Colonic mucosa (tissue), 4 donors: Measurements from ENCODE around the gene MAP3K15. TPM values are rescaled to one million over a fixed set of nuclear protein-coding genes. Genes with fewer than 3 reads are reported as not detected.

Experiments
- DNase-seq: peaks from one replicate; pipeline ENCODE4 v3.0.0-alpha.2; 2020
- H3K27ac ChIP-seq: fragments of 200-600 bp; one replicate; pipeline ENCODE4 v1.8.0; 2021
- H3K27me3 ChIP-seq: fragments of 200-600 bp; one replicate; pipeline ENCODE4 v1.8.0; 2021
- H3K36me3 ChIP-seq: fragments of 200-600 bp; one replicate; pipeline ENCODE4 v1.8.0; 2021
- H3K4me1 ChIP-seq: fragments of 200-600 bp; one replicate; pipeline ENCODE4 v1.8.0; 2021; ENCODE audit warnings: mild to moderate bottlenecking
- H3K4me3 ChIP-seq: fragments of 200-600 bp; one replicate; pipeline ENCODE4 v1.8.0; 2021
- H3K9ac ChIP-seq, 2 donors: one replicate each; pipeline ENCODE4 v1.7.0; 2013; ENCODE audit warnings: control low read depth in 2 of 2, low read depth in 2 of 2, low read length in 2 of 2
- H3K9me3 ChIP-seq: fragments of 200-600 bp; one replicate; pipeline ENCODE4 v1.8.0; 2021
- intact Hi-C: fragments of 100-400 bp; cut with DNase I; formaldehyde crosslinking; loops from one replicate; pipeline ENCODE4 v1.14.1; 2022
- total RNA-seq, 2 donors: library from RNA; stranded (reverse); fragmentation: NEBNext Ultra II Directional in 1 of 2; extraction: Animal tissue kit (Norgen Biotek cat#: 25700) in 1 of 2; gene quantifications; one replicate each; pipeline ENCODE4 v1.2.1, GENCODE V29; 2021
- TF ChIP-seq, protein P1 (sequence below): fragments of 200-600 bp; IDR thresholded peaks from one replicate; pipeline ENCODE4 v1.8.0; 2022; ENCODE audit warnings: antibody characterized with exemption, mild to moderate bottlenecking
- donor health status: healthy.
- donor health status: DM: no; HTN: no; CAD: no.
- donor health status: DM: no; HTN: no; CAD: no.

Gene MAP3K15
- total RNA-seq, 2 donors from 2014 or later, result 0.25 TPM; not detected in 1

GRCh38 chrX:19403696-19404095 lies 111.6 kb downstream of the MAP3K15 start:
- no peak for DNase-seq
- intact Hi-C loops, result no loop called here
- Histone ChIP-seq H3K27ac (no peak overlapping the region), H3K36me3 (no peaks in the 10 kb centered on the region), H3K4me3 (no peak overlapping the region), H3K9me3 (no peaks in the 10 kb centered on the region), H3K9ac (no peak overlapping the region), H3K27me3 (no peaks in the 10 kb centered on the region), H3K4me1 (no peaks in the 10 kb centered on the region)
- TF ChIP-seq, protein P1, sequence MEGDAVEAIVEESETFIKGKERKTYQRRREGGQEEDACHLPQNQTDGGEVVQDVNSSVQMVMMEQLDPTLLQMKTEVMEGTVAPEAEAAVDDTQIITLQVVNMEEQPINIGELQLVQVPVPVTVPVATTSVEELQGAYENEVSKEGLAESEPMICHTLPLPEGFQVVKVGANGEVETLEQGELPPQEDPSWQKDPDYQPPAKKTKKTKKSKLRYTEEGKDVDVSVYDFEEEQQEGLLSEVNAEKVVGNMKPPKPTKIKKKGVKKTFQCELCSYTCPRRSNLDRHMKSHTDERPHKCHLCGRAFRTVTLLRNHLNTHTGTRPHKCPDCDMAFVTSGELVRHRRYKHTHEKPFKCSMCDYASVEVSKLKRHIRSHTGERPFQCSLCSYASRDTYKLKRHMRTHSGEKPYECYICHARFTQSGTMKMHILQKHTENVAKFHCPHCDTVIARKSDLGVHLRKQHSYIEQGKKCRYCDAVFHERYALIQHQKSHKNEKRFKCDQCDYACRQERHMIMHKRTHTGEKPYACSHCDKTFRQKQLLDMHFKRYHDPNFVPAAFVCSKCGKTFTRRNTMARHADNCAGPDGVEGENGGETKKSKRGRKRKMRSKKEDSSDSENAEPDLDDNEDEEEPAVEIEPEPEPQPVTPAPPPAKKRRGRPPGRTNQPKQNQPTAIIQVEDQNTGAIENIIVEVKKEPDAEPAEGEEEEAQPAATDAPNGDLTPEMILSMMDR, result no peak

GRCh38 chrX:19392703-19393102 lies 122.6 kb downstream of the MAP3K15 start:
- intact Hi-C loops, result no loop called here
- TF ChIP-seq, protein P1, result no peak
- Histone ChIP-seq H3K36me3 (no peaks in the 10 kb centered on the region), H3K4me1 (no peaks in the 10 kb centered on the region), H3K9ac (no peak overlapping the region), H3K27me3 (no peaks in the 10 kb centered on the region), H3K9me3 (no peaks in the 10 kb centered on the region), H3K27ac (no peak overlapping the region), H3K4me3 (no peak overlapping the region)
- no peak for DNase-seq

DNA sequence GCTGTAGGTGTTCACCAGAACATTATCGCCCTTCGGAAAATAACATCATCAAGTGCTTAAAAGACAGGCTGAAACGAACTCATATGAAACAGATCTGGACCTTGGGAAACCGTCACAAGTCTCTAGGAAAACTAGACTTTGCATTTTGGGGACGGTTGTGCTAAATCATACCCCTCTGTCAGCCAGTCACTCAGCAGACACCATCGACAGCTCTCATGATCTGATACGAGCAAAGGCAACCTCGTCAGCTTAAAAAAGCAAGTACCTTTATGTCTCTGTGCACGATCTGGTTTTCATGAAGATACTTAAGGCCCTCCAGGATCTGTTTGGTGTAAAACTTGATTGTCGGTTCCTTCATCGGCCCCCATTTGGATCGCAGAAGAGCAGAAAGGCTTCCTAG lies 123.2 kb downstream of the MAP3K15 start:
- no peaks in the 10 kb centered on the region for H3K36me3 ChIP-seq
- intact Hi-C loops, result no loop called here
- H3K9ac ChIP-seq, result no peak overlapping the region
- no peak overlapping the region for H3K27ac ChIP-seq
- TF ChIP-seq, protein P1, result no peak
- no peaks in the 10 kb centered on the region for H3K4me1 ChIP-seq
- H3K27me3 ChIP-seq, result no peaks in the 10 kb centered on the region
- no peak overlapping the region for H3K4me3 ChIP-seq
- no peaks in the 10 kb centered on the region for H3K9me3 ChIP-seq
- DNase-seq, result no peak

DNA sequence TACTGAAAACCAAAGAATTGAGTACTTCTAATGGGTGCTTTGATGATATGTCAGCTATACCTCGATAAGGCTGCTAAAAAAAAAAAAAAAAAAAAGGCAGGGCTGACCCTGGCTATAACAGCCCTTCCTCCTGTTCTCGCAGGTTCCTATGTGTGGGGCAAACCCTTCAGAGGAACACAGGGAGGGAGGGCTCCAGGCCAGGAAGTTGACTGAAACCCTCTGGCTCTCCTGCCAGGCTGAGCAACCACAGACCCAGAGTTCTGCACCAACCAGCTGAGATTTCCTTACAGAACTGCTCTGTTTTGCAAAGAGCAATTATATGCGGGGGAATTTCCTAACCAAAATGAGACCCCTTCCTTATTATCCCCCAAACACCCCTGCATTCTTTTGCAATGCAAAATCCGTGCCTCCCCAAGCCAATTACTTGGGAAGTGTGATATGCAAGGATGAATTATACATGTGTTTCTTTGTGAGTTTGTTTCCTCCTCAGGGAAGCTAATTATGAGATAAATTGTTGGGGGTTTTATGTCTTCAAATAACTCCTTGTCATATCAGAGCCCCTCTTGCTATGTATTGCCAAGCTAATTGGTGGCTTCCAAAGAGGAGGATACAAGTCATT lies 126.0 kb downstream of the MAP3K15 start:
- no peak for DNase-seq
- no peak overlapping the region for H3K4me3 ChIP-seq
- H3K9ac ChIP-seq, result no peak overlapping the region

GRCh38 chrX:19388741-19389140 lies 126.6 kb downstream of the MAP3K15 start:
- no peaks in the 10 kb centered on the region for H3K36me3 ChIP-seq
- intact Hi-C loops, result loop anchor here (10.0 kb wide), 1 partner anchor 126 kb away; the partner anchor contains the start of gene MAP3K15
- no peak overlapping the region for H3K9ac ChIP-seq
- H3K27ac ChIP-seq, result no peak overlapping the region
- no peaks in the 10 kb centered on the region for H3K27me3 ChIP-seq
- TF ChIP-seq, protein P1, result no peak
- no peak overlapping the region for H3K4me3 ChIP-seq
- no peaks in the 10 kb centered on the region for H3K4me1 ChIP-seq
- no peak for DNase-seq
- H3K9me3 ChIP-seq, result no peaks in the 10 kb centered on the region

More for the DNA sequence above, 126.0 kb downstream of the MAP3K15 start:
- H3K4me1 ChIP-seq, result no peaks in the 10 kb centered on the region
- TF ChIP-seq, protein P1, result no peak
- intact Hi-C loops, result loop anchor here (10.0 kb wide), 1 partner anchor 125 kb away; the partner anchor contains the start of gene MAP3K15
- no peaks in the 10 kb centered on the region for H3K27me3 ChIP-seq
- H3K9me3 ChIP-seq, result no peaks in the 10 kb centered on the region
- no peaks in the 10 kb centered on the region for H3K36me3 ChIP-seq
- H3K27ac ChIP-seq, result no peak overlapping the region
